ENCODE results near the gene PPP1R16B. TPM values are rescaled to one million over a fixed set of nuclear protein-coding genes. Genes with fewer than 3 reads are reported as not detected.

PPP1R16B gene
- total and polyA plus RNA-seq, 2 of the 8 experiments (the other 6 are each of a cell fraction or from before 2014, with no cell fraction given), result 2.6 to 8.9 TPM

- Histone ChIP-seq H3K4me1 (replicated peaks in 1 of 4; ENCODE audit: control insufficient read depth in 3 of 4, insufficient read depth in 4 of 4, low read length in 3 of 4) (peaks cover 0 to 7% (median 2%) of the 10 kb centered on the region in 4 experiments; a peak in 5 of 7 replicates), H2BK15ac (ENCODE audit: low read length) (peak overlapping the region; percentile 48; the same call in 1 of the 2 replicates), H3K79me2 (ENCODE audit: control insufficient read depth in 1 of 2, insufficient read depth in 2 of 2, low read length in 2 of 2) (no peaks in the 10 kb centered on the region), H3K36me3 (ENCODE audit: control insufficient read depth in 2 of 4, insufficient read depth in 4 of 4, low read length in 3 of 4) (no peaks in the 10 kb centered on the region), H2BK12ac (ENCODE audit: low read depth, low read length) (no peak overlapping the region; the same call in 1 of the 2 replicates), H4K91ac (replicated peaks; ENCODE audit: insufficient read length, low read length) (no peak overlapping the region), H3K27me3 (replicated peaks in 1 of 4; ENCODE audit: control insufficient read depth in 3 of 4, extremely low read depth in 1 of 4, insufficient read depth in 3 of 4, low read length in 3 of 4) (no peaks in the 10 kb centered on the region), H4K5ac (ENCODE audit: insufficient read length, low read depth, low read length) (no peak overlapping the region), H3K9me3 (ENCODE audit: insufficient read depth in 2 of 2, low read depth in 1 of 2, low read length in 1 of 2) (no peaks in the 10 kb centered on the region), H3K4me3 (ENCODE audit: extremely low read depth in 1 of 4, insufficient read depth in 2 of 4, low read depth in 3 of 4, low read length in 4 of 4) (no peak overlapping the region), H3K4me2 (ENCODE audit: insufficient read depth in 1 of 2, low read depth in 2 of 2, low read length in 2 of 2) (no peak overlapping the region), H3K27ac (ENCODE audit: low read depth, low read length) (no peak overlapping the region), H3K4ac (replicated peaks; ENCODE audit: insufficient read length, low read depth, low read length) (no peak overlapping the region), H2BK120ac (replicated peaks; ENCODE audit: low read depth, low read length) (no peak overlapping the region), H3K14ac (ENCODE audit: insufficient read length) (no peak overlapping the region), H3K18ac (ENCODE audit: extremely low read depth, low read length) (no peak overlapping the region), H3K23me2 (ENCODE audit: low read depth, low read length) (peaks cover 1% of the 10 kb centered on the region; the same call in 1 of the 2 replicates), H3K79me1 (ENCODE audit: low read depth, low read length) (no peaks in the 10 kb centered on the region), H2BK20ac (ENCODE audit: low read length) (no peak overlapping the region), H2BK5ac (ENCODE audit: low read depth, low read length) (no peak overlapping the region), H4K20me1 (replicated peaks in 1 of 2; ENCODE audit: control insufficient read depth in 1 of 2, insufficient read depth in 2 of 2, low read length in 2 of 2) (peaks cover 0 to 2% of the 10 kb centered on the region in 2 experiments), H2AFZ (ENCODE audit: low read length) (no peak overlapping the region), H3K9ac (replicated peaks in 1 of 4; ENCODE audit: extremely low read depth in 1 of 4, low read depth in 3 of 4, low read length in 3 of 4) (no peak overlapping the region), H3K56ac (replicated peaks; ENCODE audit: insufficient read length, low read depth, low read length) (no peak overlapping the region), H2AK5ac (ENCODE audit: low read depth, low read length) (no peak overlapping the region), H4K8ac (ENCODE audit: extremely low read depth, insufficient read depth, low read length) (no peak overlapping the region), H3K23ac (ENCODE audit: insufficient read length) (no peak overlapping the region)
- ChIA-PET CTCF (ENCODE audit: partially characterized antibody) (interaction anchor here (0.7 to 7.1 kb wide), 9 partner anchors 9 to 265 kb away, joined by 3 to 79 read pairs (median 5); partner anchors contain the start of gene PPP1R16B), POLR2A (ENCODE audit: partially characterized antibody) (interaction anchor here (1.9 kb wide), 1 partner anchor 11 kb away, joined by 5 read pairs; no protein-coding TSS in a partner anchor)
- FAIRE-seq, result no peak
- 97% methylated on average over 4 of the region's 4 CpGs; no CpG with 5 or more reads in 1 of the 2 experiments for WGBS, 2 experiments (ENCODE audit: extremely low coverage in 1 of 2, insufficient coverage in 1 of 2, insufficient read length in 1 of 2, insufficient replicate concordance in 2 of 2, low coverage in 1 of 2, low lambda C conversion rate in 2 of 2, missing lambda C conversion rate in 1 of 2)
- DNase-seq (ENCODE audit: low read depth in 1 of 2, low spot score in 2 of 2), result no peak
- TF ChIP-seq TBP (IDR thresholded peaks at IDR 0.05; ENCODE audit: low read depth, low read length), result no peak
- no peak for TF ChIP-seq ATF2 (IDR thresholded peaks at IDR 0.05; ENCODE audit: low read length)
- peak; percentile 66; the same call in 1 of the 2 replicates for TF ChIP-seq KDM1A (IDR thresholded peaks at IDR 0.05; ENCODE audit: borderline replicate concordance, low read length)
- no peak for TF ChIP-seq E2F6 (IDR thresholded peaks at IDR 0.05)
- TF ChIP-seq CREB1 (IDR thresholded peaks at IDR 0.05), result no peak
- no peak for TF ChIP-seq TEAD4 (IDR thresholded peaks at IDR 0.05; ENCODE audit: low read depth, low read length)
Measured at GRCh38 chr20:38881806-38882440, 76.4 kb downstream of the PPP1R16B start.
